Colonic mucosa (tissue), 4 donors: ENCODE data around the gene DLGAP1. TPM values are rescaled to one million over a fixed set of nuclear protein-coding genes. Genes with fewer than 3 reads are reported as not detected.

Source experiments
- DNase-seq: peaks from one replicate; pipeline ENCODE4 v3.0.0-alpha.2; 2020
- H3K27ac ChIP-seq: fragments of 200-600 bp; one replicate; pipeline ENCODE4 v1.8.0; 2021
- H3K27me3 ChIP-seq: fragments of 200-600 bp; one replicate; pipeline ENCODE4 v1.8.0; 2021
- H3K36me3 ChIP-seq: fragments of 200-600 bp; one replicate; pipeline ENCODE4 v1.8.0; 2021
- H3K4me1 ChIP-seq: fragments of 200-600 bp; one replicate; pipeline ENCODE4 v1.8.0; 2021; ENCODE audit warnings: mild to moderate bottlenecking
- H3K4me3 ChIP-seq: fragments of 200-600 bp; one replicate; pipeline ENCODE4 v1.8.0; 2021
- H3K9ac ChIP-seq, 2 donors: one replicate each; pipeline ENCODE4 v1.7.0; 2013; ENCODE audit warnings: control low read depth in 2 of 2, low read depth in 2 of 2, low read length in 2 of 2
- H3K9me3 ChIP-seq: fragments of 200-600 bp; one replicate; pipeline ENCODE4 v1.8.0; 2021
- intact Hi-C: fragments of 100-400 bp; cut with DNase I; formaldehyde crosslinking; loops from one replicate; pipeline ENCODE4 v1.14.1; 2022
- total RNA-seq, 2 donors: library from RNA; stranded (reverse); fragmentation: NEBNext Ultra II Directional in 1 of 2; extraction: Animal tissue kit (Norgen Biotek cat#: 25700) in 1 of 2; gene quantifications; one replicate each; pipeline ENCODE4 v1.2.1, GENCODE V29; 2021
- TF ChIP-seq, protein P1 (sequence below): fragments of 200-600 bp; IDR thresholded peaks from one replicate; pipeline ENCODE4 v1.8.0; 2022; ENCODE audit warnings: antibody characterized with exemption, mild to moderate bottlenecking
- donor health status: healthy.
- donor health status: DM: no; HTN: no; CAD: no.
- donor health status: DM: no; HTN: no; CAD: no.

Gene DLGAP1
- total RNA-seq, 2 donors from 2014 or later = 0.25 to 0.50 TPM

DNA sequence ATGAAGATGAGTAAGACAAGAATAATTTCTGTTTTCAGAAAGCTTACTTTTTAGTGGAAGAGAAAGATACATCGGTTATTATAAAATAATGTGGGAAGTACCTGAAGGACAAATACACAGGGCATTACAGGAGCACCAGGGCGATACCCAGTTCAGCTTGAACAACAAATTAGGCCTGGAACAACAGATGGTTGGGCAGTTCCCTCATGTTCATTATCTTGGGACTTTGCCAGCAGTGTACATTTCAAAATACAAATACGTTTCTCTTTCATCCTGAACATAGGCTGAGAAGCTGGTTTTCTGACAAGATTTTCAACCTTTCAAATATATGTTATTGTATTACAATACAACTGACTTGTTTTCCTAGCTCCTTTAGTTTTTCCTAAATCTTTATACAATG lies 925.5 kb downstream of the DLGAP1 start:
- no peaks in the 10 kb centered on the region for H3K27me3 ChIP-seq
- peak overlapping the region; percentile 8 for H3K27ac ChIP-seq
- no peak overlapping the region for H3K9ac ChIP-seq
- no peaks in the 10 kb centered on the region for H3K4me1 ChIP-seq
- H3K36me3 ChIP-seq = no peaks in the 10 kb centered on the region
- TF ChIP-seq, protein P1, sequence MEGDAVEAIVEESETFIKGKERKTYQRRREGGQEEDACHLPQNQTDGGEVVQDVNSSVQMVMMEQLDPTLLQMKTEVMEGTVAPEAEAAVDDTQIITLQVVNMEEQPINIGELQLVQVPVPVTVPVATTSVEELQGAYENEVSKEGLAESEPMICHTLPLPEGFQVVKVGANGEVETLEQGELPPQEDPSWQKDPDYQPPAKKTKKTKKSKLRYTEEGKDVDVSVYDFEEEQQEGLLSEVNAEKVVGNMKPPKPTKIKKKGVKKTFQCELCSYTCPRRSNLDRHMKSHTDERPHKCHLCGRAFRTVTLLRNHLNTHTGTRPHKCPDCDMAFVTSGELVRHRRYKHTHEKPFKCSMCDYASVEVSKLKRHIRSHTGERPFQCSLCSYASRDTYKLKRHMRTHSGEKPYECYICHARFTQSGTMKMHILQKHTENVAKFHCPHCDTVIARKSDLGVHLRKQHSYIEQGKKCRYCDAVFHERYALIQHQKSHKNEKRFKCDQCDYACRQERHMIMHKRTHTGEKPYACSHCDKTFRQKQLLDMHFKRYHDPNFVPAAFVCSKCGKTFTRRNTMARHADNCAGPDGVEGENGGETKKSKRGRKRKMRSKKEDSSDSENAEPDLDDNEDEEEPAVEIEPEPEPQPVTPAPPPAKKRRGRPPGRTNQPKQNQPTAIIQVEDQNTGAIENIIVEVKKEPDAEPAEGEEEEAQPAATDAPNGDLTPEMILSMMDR = no peak
- H3K9me3 ChIP-seq = no peaks in the 10 kb centered on the region
- no peak for DNase-seq
- intact Hi-C loops = no loop called here
- H3K4me3 ChIP-seq = no peak overlapping the region

DNA sequence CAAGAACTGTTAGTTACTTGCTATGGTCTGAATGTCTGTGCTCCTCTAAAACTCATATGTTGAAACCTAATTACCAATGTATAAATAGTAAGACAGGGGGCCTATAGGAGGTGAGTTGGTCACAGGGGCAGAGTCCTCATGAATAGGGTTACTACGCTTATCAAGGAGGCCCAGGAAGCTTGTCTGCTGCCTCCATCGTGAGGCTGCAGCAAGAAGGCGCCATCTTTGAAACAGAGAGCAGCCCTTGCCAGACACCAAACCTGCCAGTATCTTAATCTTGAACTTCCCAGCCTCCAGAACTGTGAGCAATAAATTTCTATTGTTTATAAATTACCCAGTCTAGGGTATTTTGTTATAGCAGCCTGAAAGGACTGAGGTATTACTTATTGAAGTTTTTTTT lies 926.0 kb downstream of the DLGAP1 start:
- no peak overlapping the region for H3K27ac ChIP-seq
- no peaks in the 10 kb centered on the region for H3K36me3 ChIP-seq
- TF ChIP-seq, protein P1 = no peak
- no peaks in the 10 kb centered on the region for H3K27me3 ChIP-seq
- no peak overlapping the region for H3K4me3 ChIP-seq
- no peak for DNase-seq
- no peaks in the 10 kb centered on the region for H3K9me3 ChIP-seq
- intact Hi-C loops = no loop called here
- no peaks in the 10 kb centered on the region for H3K4me1 ChIP-seq
- H3K9ac ChIP-seq = no peak overlapping the region

- H3K27me3 ChIP-seq = no peaks in the 10 kb centered on the region
- no peak overlapping the region for H3K27ac ChIP-seq
- no peaks in the 10 kb centered on the region for H3K36me3 ChIP-seq
- intact Hi-C loops = no loop called here
- no peak overlapping the region for H3K4me3 ChIP-seq
- TF ChIP-seq, protein P1 = no peak
- DNase-seq = no peak
- no peaks in the 10 kb centered on the region for H3K4me1 ChIP-seq
- H3K9me3 ChIP-seq = no peaks in the 10 kb centered on the region
- H3K9ac ChIP-seq = no peak overlapping the region
These were observed 926.9 kb downstream of the DLGAP1 start for GRCh38 chr18:3528231-3528630.

DNA sequence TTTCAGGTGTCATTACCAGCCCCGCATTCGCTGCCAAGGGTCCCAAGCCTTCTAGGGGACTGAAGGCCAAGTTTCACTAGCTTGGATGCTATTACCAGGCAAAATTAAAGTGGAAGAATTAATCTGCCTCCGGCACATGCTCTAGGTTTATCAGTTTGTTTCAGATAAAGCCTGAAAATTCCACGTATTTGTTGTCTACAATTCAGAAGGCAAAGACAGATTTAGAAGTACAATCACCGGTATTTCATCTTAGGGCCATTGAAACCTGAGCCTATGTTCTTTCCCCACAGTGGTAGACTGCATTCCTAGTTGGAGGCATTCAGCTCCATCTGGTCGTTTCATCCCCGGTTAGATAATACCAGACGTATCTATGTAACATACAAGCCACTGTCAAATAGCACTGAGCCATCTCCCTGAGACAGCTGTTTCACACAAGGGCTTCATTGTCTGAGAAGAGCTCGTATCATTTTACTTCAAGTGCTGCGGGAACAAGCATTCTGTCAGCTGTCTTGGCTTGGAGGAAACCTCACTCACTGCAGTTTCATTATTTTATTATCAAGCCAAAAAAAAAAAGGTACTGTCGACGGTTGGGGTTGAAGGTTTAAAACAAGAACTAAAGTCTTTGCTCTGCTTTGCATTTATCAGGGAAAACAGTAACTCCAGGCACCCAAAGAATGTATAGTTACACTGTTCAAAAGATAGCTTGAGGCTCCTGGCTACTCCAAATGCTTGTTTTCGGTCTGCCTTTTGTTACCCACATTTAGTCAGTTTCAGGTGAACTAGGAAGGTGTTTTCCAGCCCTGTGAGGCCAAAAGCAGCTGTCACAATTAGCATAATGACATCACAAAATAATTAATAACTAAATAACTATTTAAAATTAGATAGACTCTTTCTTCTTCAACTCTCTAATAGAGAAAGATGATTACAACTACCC lies 928.4 kb downstream of the DLGAP1 start:
- Histone ChIP-seq H3K27ac (no peak overlapping the region), H3K36me3 (no peaks in the 10 kb centered on the region), H3K9ac (peak overlapping the region in 1 of 2 donors; percentile 23), H3K4me1 (no peaks in the 10 kb centered on the region), H3K9me3 (no peaks in the 10 kb centered on the region), H3K4me3 (no peak overlapping the region), H3K27me3 (no peaks in the 10 kb centered on the region)
- no peak for DNase-seq
- TF ChIP-seq, protein P1 = no peak
- intact Hi-C loops = no loop called here

GRCh38 chr18:3525870-3526420 lies 929.2 kb downstream of the DLGAP1 start:
- TF ChIP-seq, protein P1 = no peak
- intact Hi-C loops = no loop called here
- Histone ChIP-seq H3K36me3 (no peaks in the 10 kb centered on the region), H3K27me3 (no peaks in the 10 kb centered on the region), H3K9me3 (no peaks in the 10 kb centered on the region), H3K4me3 (no peak overlapping the region), H3K27ac (no peak overlapping the region), H3K9ac (no peak overlapping the region), H3K4me1 (no peaks in the 10 kb centered on the region)
- no peak for DNase-seq
